GM12878 (cell line): ENCODE data around the gene ATP6V0A1. TPM values are rescaled to one million over a fixed set of nuclear protein-coding genes. Genes with fewer than 3 reads are reported as not detected.

Experiments
- ATAC-seq: fragments of 200-7000 bp; cut with Tn5 transposase; 3 replicates; pipeline ENCODE4 v1.9.1; 2020; ENCODE audit warnings: mild to moderate bottlenecking, moderate library complexity
- BruUV-seq: library from RNA; stranded (reverse); fragments of 400-500 nt; replicated peaks from 2 replicates; lab custom pipeline; 2021; lab: Mats Ljungman, UMichigan
- CTCF ChIA-PET: fragments of 300-600 bp; sonication (Branson Sonifier 250); formaldehyde crosslinking; extraction: SDS; loops from one replicate; lab custom pipeline; 2021; ENCODE audit warnings: inconsistent platforms; lab: Yijun Ruan, JAX
- POLR2A ChIA-PET: fragments of 350-600 bp; formaldehyde crosslinking; extraction: SDS; loops from one replicate; lab custom pipeline; 2021; ENCODE audit warnings: inconsistent platforms; lab: Charles Lee
- RAD21 ChIA-PET: fragments of 300-600 bp; sonication (Branson Sonifier 250); formaldehyde crosslinking; loops from one replicate; lab custom pipeline; 2023; ENCODE audit warnings: antibody characterized with exemption; ENCODE audit not compliant: unreplicated experiment; lab: Charles Lee
- SMC1A ChIA-PET: fragments of 300-600 bp; sonication (Branson Sonifier 250); formaldehyde crosslinking; loops from one replicate; lab custom pipeline; 2023; ENCODE audit not compliant: unreplicated experiment, uncharacterized antibody; lab: Charles Lee
- DNase-seq: peaks from one replicate; pipeline ENCODE4 v3.0.0-alpha.2; 2011; ENCODE audit warnings: low read depth, low spot score
- FAIRE-seq: peaks from 3 replicates; lab custom pipeline; 2011; peaks lifted over from hg19 to GRCh38; lab: Jason Lieb, UNC
- H2AFZ ChIP-seq: 2 replicates; pipeline ENCODE4 v1.6.0; 2011; ENCODE audit warnings: low read depth, low read length, control low read depth; ENCODE audit not compliant: control insufficient read depth
- H3K27ac ChIP-seq: 2 replicates; pipeline ENCODE4 v1.5.1; 2011; ENCODE audit warnings: control low read depth; ENCODE audit not compliant: control insufficient read depth, insufficient read depth
- H3K27me3 ChIP-seq, 2 experiments: replicated peaks in 1 of 2; 2 replicates each; pipeline versions ENCODE4 v1.6.0 to v1.6.1; 2011; ENCODE audit warnings: low read length in 1 of 2; ENCODE audit not compliant: control insufficient read depth in 2 of 2, insufficient read depth in 2 of 2
- H3K36me3 ChIP-seq, 2 experiments: 2 replicates each; pipeline ENCODE4 v1.5.1; 2011; ENCODE audit warnings: low read length in 1 of 2; ENCODE audit not compliant: control insufficient read depth in 2 of 2, insufficient read depth in 2 of 2
- H3K4me1 ChIP-seq: 2 replicates; pipeline ENCODE4 v1.6.1; 2011; ENCODE audit warnings: mild to moderate bottlenecking, low read length, moderate library complexity, mixed read lengths; ENCODE audit not compliant: control insufficient read depth, insufficient read depth
- H3K4me2 ChIP-seq: 2 replicates; pipeline ENCODE4 v1.6.0; 2011; ENCODE audit warnings: control low read depth; ENCODE audit not compliant: control insufficient read depth, insufficient read depth
- H3K4me3 ChIP-seq: fragments of 200-600 bp; sonication (generic); 2 replicates; pipeline ENCODE4 v1.5.1; 2016
- H3K79me2 ChIP-seq: 2 replicates; pipeline ENCODE4 v1.6.0; 2011; ENCODE audit warnings: low read length; ENCODE audit not compliant: control insufficient read depth, insufficient read depth
- H3K9ac ChIP-seq: 2 replicates; pipeline ENCODE4 v1.8.0; 2011; ENCODE audit warnings: low read length, control low read depth, mixed read lengths; ENCODE audit not compliant: control insufficient read depth, insufficient read depth
- H3K9me3 ChIP-seq: replicated peaks from 3 replicates; pipeline ENCODE4 v1.5.1; 2011; ENCODE audit warnings: mild to moderate bottlenecking, low read length; ENCODE audit not compliant: control insufficient read depth, insufficient read depth
- H4K20me1 ChIP-seq: 2 replicates; pipeline ENCODE4 v1.6.0; 2011; ENCODE audit not compliant: control insufficient read depth, insufficient read depth
- ATF7 ChIP-seq: fragments of 450-650 bp; IDR thresholded peaks from 2 replicates; pipeline ENCODE4 v1.6.1; 2016; ENCODE audit warnings: low read depth, mild to moderate bottlenecking
- BCL11A ChIP-seq: IDR thresholded peaks from 2 replicates; pipeline ENCODE4 v1.6.1; 2011; ENCODE audit warnings: low read depth, low read length
- BHLHE40 ChIP-seq, 2 experiments: fragments of 450-650 bp in 1 of 2; IDR thresholded peaks; 2 replicates each; pipeline ENCODE4 v1.6.1; 2011 to 2017; ENCODE audit warnings: low read depth in 2 of 2, borderline replicate concordance in 1 of 2, improper control_type of control experiment in 1 of 2, low read length in 1 of 2, mild to moderate bottlenecking in 1 of 2
- EED ChIP-seq: sonication (generic); IDR thresholded peaks from 2 replicates; pipeline ENCODE4 v1.6.1; 2016; ENCODE audit warnings: antibody characterized with exemption, low read depth
- EGR1 ChIP-seq, 2 experiments: IDR thresholded peaks; 1 replicate in 1 of 2; 2 replicates in 1 of 2; pipeline ENCODE4 v1.6.1; 2011 to 2012; ENCODE audit warnings: low read depth in 2 of 2, low read length in 2 of 2, borderline replicate concordance in 1 of 2, mild to moderate bottlenecking in 1 of 2, moderate library complexity in 1 of 2
- FOS ChIP-seq: IDR thresholded peaks from 3 replicates; pipeline ENCODE4 v1.6.1; 2011; ENCODE audit warnings: borderline replicate concordance; ENCODE audit not compliant: insufficient read length; ENCODE audit errors: extremely low read depth
- MTA3 ChIP-seq: IDR thresholded peaks from 2 replicates; pipeline ENCODE4 v1.6.1; 2012; ENCODE audit warnings: low read length, inconsistent platforms, borderline replicate concordance
- NFYB ChIP-seq: IDR thresholded peaks from 2 replicates; pipeline ENCODE4 v1.6.1; 2011; ENCODE audit warnings: low read depth, mild to moderate bottlenecking, low read length, improper control_type of control experiment, moderate library complexity; ENCODE audit not compliant: insufficient read depth
- PML ChIP-seq: IDR thresholded peaks from 2 replicates; pipeline ENCODE4 v1.6.1; 2012; ENCODE audit warnings: low read length, inconsistent platforms
- SREBF2 ChIP-seq: IDR thresholded peaks from 2 replicates; pipeline ENCODE4 v1.6.1; 2012; ENCODE audit warnings: mild to moderate bottlenecking, low read length
- YY1 ChIP-seq: IDR thresholded peaks from 2 replicates; pipeline ENCODE4 v1.6.1; 2011; ENCODE audit warnings: low read depth, mild to moderate bottlenecking, low read length
- ZNF207 ChIP-seq: fragments of 450-650 bp; IDR thresholded peaks from 2 replicates; pipeline ENCODE4 v1.6.1; 2014; ENCODE audit warnings: antibody characterized with exemption, mild to moderate bottlenecking, borderline replicate concordance
- WGBS: methylation state at CpG from one replicate; pipeline ENCODE4 v1.1.6; 2016; ENCODE audit warnings: low lambda C conversion rate; ENCODE audit not compliant: insufficient replicate concordance, insufficient coverage; ENCODE audit errors: missing lambda C conversion rate; 5-methylcytosine and 5-hydroxymethylcytosine counted together
- in situ Hi-C: fragments of 300-500 bp; cut with MboI; formaldehyde crosslinking; loops from 9 replicates; pipeline ENCODE4 v1.14.3; 2018; ENCODE audit warnings: mixed read lengths
- intact Hi-C: fragments of 100-400 bp; cut with micrococcal nuclease; formaldehyde crosslinking; loops from one replicate; pipeline ENCODE4 v1.14.2; 2022; ENCODE audit not compliant: unreplicated experiment
- polyA plus RNA-seq, 11 experiments: library from polyadenylated mRNA; depleted of rRNA in 4 of 11; unstranded in 6 of 11; stranded (reverse) in 5 of 11; fragments of >200 nt; fragmentation: Nextera tagmentation in 4 of 11; fragmentation: Illumina TruSeq in 1 of 11; extraction: Ambion mirVana in 4 of 11; extraction: Trizol in 1 of 11; gene quantifications; 1 replicate in 1 of 11; 2 replicates in 10 of 11; pipeline versions ENCODE4 v1.2.1 to v1.2.3, GENCODE V29; 2011 to 2016; ENCODE audit warnings: inconsistent platforms in 2 of 11, missing spikeins in 2 of 11, low read depth in 1 of 11
- total RNA-seq, 4 experiments: library from RNA; depleted of rRNA in 3 of 4; stranded (reverse); fragments of >200 nt in 3 of 4; fragmentation: Illumina TruSeq in 1 of 4; extraction: Trizol in 1 of 4; gene quantifications; 2 replicates each; pipeline versions ENCODE4 v1.2.1 to v1.2.3, GENCODE V29; 2013 to 2021
- TF ChIP-seq, protein P1 (sequence below): IDR thresholded peaks from 2 replicates; pipeline ENCODE4 v1.6.1; 2011; ENCODE audit warnings: low read depth, low read length, improper control_type of control experiment, borderline replicate concordance
- TF ChIP-seq, protein P2 (sequence below): IDR thresholded peaks from 2 replicates; pipeline ENCODE4 v1.6.1; 2012; ENCODE audit warnings: low read depth, low read length, improper control_type of control experiment
- TF ChIP-seq, protein P3 (sequence below): fragments of 150-350 bp; IDR thresholded peaks from 2 replicates; pipeline ENCODE4 v1.6.1; 2014; ENCODE audit warnings: mild to moderate bottlenecking, low read depth, low read length
- TF ChIP-seq, protein P4 (sequence below): fragments of 450-650 bp; IDR thresholded peaks from 2 replicates; pipeline ENCODE4 v1.6.1; 2016; ENCODE audit warnings: mild to moderate bottlenecking, moderate library complexity, borderline replicate concordance

ATP6V0A1 gene
- total and polyA plus RNA-seq, 10 of the 15 experiments (the other 5 are each of a cell fraction or from before 2014, with no cell fraction given): 3.0 to 76.6 (median 30.9) TPM

DNA sequence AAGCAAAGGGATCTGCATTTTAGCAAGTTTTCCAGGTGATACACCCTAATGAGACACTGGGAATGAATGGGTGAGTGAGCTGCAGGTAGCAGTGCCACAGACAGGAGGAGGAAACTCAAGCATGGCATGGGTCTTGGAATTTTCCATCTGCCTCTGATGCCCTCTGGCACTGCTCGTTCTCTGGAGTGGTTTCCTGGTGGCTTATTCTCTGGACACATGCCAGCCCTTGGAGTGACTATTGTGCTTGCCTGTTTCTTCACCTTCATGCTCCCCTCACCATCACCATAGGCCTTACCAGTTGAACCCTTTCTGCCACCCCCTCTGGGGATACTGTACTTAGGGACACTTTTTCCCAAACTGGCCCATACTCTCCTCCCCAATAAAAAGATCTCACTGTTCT, 104.9 kb downstream of the ATP6V0A1 start:
- no peak for ATAC-seq

More for the DNA sequence above, 104.9 kb downstream of the ATP6V0A1 start:
- H3K36me3 ChIP-seq: peaks cover 15 to 19% of the 10 kb centered on the region in 2 experiments; a peak in 3 of 4 replicates
- H3K9ac ChIP-seq: peak overlapping the region; percentile 98
- peaks cover 50% of the 10 kb centered on the region for H3K79me2 ChIP-seq
- H3K4me2 ChIP-seq: peak overlapping the region; percentile 100
- no peaks in the 10 kb centered on the region for H4K20me1 ChIP-seq
- H3K9me3 ChIP-seq: no peaks in the 10 kb centered on the region
- SMC1A ChIA-PET: interaction anchor here (0.6 kb wide), 1 partner anchor 450 kb away, joined by 3 read pairs; no protein-coding TSS in a partner anchor
- 29% methylated on average over 1 of the region's 1 CpG for WGBS
- H3K27me3 ChIP-seq: no peaks in the 10 kb centered on the region
- peaks cover 24% of the 10 kb centered on the region for H3K4me1 ChIP-seq
- CTCF ChIA-PET: interaction anchor here (0.7 to 1.4 kb wide), 5 partner anchors 15 to 444 kb away, joined by 3 to 6 read pairs (median 4); partner anchors contain the start of gene PSMC3IP
- no TSS peak for BruUV-seq
- in situ Hi-C loops: no loop called here
- intact Hi-C loops: no loop called here
- DNase-seq (no peak), FAIRE-seq (no peak)
- TF ChIP-seq FOS: no peak
- TF ChIP-seq EED: no peak
- no peak for TF ChIP-seq BHLHE40 (IDR thresholded peaks at IDR 0.05; ENCODE audit: borderline replicate concordance in 1 of 2, low read depth in 2 of 2, low read length in 1 of 2)
- no peak for TF ChIP-seq ZNF207
- TF ChIP-seq, protein P1, sequence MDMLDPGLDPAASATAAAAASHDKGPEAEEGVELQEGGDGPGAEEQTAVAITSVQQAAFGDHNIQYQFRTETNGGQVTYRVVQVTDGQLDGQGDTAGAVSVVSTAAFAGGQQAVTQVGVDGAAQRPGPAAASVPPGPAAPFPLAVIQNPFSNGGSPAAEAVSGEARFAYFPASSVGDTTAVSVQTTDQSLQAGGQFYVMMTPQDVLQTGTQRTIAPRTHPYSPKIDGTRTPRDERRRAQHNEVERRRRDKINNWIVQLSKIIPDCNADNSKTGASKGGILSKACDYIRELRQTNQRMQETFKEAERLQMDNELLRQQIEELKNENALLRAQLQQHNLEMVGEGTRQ: no peak
- TF ChIP-seq, protein P2, sequence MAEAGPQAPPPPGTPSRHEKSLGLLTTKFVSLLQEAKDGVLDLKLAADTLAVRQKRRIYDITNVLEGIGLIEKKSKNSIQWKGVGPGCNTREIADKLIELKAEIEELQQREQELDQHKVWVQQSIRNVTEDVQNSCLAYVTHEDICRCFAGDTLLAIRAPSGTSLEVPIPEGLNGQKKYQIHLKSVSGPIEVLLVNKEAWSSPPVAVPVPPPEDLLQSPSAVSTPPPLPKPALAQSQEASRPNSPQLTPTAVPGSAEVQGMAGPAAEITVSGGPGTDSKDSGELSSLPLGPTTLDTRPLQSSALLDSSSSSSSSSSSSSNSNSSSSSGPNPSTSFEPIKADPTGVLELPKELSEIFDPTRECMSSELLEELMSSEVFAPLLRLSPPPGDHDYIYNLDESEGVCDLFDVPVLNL: no peak
- TF ChIP-seq, protein P3, sequence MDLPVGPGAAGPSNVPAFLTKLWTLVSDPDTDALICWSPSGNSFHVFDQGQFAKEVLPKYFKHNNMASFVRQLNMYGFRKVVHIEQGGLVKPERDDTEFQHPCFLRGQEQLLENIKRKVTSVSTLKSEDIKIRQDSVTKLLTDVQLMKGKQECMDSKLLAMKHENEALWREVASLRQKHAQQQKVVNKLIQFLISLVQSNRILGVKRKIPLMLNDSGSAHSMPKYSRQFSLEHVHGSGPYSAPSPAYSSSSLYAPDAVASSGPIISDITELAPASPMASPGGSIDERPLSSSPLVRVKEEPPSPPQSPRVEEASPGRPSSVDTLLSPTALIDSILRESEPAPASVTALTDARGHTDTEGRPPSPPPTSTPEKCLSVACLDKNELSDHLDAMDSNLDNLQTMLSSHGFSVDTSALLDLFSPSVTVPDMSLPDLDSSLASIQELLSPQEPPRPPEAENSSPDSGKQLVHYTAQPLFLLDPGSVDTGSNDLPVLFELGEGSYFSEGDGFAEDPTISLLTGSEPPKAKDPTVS: no peak
- no peak for TF ChIP-seq MTA3
- TF ChIP-seq YY1: no peak
- no peak for TF ChIP-seq BCL11A
- no peak for TF ChIP-seq NFYB
- TF ChIP-seq EGR1 (IDR thresholded peaks at IDR 0.05; ENCODE audit: borderline replicate concordance in 1 of 2, low read depth in 2 of 2, low read length in 2 of 2): no peak
- TF ChIP-seq ATF7: no peak
- TF ChIP-seq, protein P4, sequence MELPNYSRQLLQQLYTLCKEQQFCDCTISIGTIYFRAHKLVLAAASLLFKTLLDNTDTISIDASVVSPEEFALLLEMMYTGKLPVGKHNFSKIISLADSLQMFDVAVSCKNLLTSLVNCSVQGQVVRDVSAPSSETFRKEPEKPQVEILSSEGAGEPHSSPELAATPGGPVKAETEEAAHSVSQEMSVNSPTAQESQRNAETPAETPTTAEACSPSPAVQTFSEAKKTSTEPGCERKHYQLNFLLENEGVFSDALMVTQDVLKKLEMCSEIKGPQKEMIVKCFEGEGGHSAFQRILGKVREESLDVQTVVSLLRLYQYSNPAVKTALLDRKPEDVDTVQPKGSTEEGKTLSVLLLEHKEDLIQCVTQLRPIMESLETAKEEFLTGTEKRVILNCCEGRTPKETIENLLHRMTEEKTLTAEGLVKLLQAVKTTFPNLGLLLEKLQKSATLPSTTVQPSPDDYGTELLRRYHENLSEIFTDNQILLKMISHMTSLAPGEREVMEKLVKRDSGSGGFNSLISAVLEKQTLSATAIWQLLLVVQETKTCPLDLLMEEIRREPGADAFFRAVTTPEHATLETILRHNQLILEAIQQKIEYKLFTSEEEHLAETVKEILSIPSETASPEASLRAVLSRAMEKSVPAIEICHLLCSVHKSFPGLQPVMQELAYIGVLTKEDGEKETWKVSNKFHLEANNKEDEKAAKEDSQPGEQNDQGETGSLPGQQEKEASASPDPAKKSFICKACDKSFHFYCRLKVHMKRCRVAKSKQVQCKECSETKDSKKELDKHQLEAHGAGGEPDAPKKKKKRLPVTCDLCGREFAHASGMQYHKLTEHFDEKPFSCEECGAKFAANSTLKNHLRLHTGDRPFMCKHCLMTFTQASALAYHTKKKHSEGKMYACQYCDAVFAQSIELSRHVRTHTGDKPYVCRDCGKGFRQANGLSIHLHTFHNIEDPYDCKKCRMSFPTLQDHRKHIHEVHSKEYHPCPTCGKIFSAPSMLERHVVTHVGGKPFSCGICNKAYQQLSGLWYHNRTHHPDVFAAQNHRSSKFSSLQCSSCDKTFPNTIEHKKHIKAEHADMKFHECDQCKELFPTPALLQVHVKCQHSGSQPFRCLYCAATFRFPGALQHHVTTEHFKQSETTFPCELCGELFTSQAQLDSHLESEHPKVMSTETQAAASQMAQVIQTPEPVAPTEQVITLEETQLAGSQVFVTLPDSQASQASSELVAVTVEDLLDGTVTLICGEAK: no peak
- TF ChIP-seq PML: no peak
- TF ChIP-seq SREBF2: no peak
- H3K27ac ChIP-seq: peak overlapping the region; percentile 93; the same call in 1 of the 2 replicates
- peak overlapping the region; percentile 76 for H3K4me3 ChIP-seq
- RAD21 ChIA-PET: interaction anchor here (0.6 to 1.2 kb wide), 2 partner anchors 15 to 149 kb away, joined by 3 read pairs; no protein-coding TSS in a partner anchor
- POLR2A ChIA-PET: interaction anchor here (1.9 kb wide), 1 partner anchor 113 kb away, joined by 4 read pairs; the partner anchor contains the start of gene PLEKHH3
- no peak overlapping the region for H2AFZ ChIP-seq
